Stimulated activated memory B cell treated with anti-CD40 and anti-IgM and Interleukin-4, amounts not matched to agents 10 μg/mL and 1 μg/mL and 100 μg/mL, for 72 hours (primary cell): ENCODE measurements around the gene CCDC146.

Source experiments
- ATAC-seq: fragments of 150-1000 bp; cut with Tn5 transposase; 2 replicates; pipeline ENCODE4 v1.10.0; 2021
- H3K27ac Mint-ChIP-seq: one replicate; pipeline ENCODE4 v1.8.0; 2022; ENCODE audit warnings: mild to moderate bottlenecking, mixed read lengths
- H3K27me3 Mint-ChIP-seq: one replicate; pipeline ENCODE4 v1.8.0; 2022; ENCODE audit warnings: mixed read lengths
- H3K36me3 Mint-ChIP-seq: one replicate; pipeline ENCODE4 v1.8.0; 2022; ENCODE audit warnings: mixed read lengths
- H3K4me1 Mint-ChIP-seq: one replicate; pipeline ENCODE4 v1.8.0; 2022; ENCODE audit warnings: mixed read lengths
- H3K4me3 Mint-ChIP-seq: one replicate; pipeline ENCODE4 v1.8.0; 2022; ENCODE audit warnings: mild to moderate bottlenecking, moderate library complexity, mixed read lengths
- H3K9me3 Mint-ChIP-seq: one replicate; pipeline ENCODE4 v1.8.0; 2022; ENCODE audit warnings: mixed read lengths

CCDC146 gene

GRCh38 chr7:77242554-77242953 is 120.1 kb downstream of the CCDC146 start:
- peaks cover 3% of the 10 kb centered on the region for H3K9me3 Mint-ChIP-seq
- no peak for ATAC-seq
- peak overlapping the region; percentile 5 for H3K27ac Mint-ChIP-seq
- no peak overlapping the region for H3K4me3 Mint-ChIP-seq
- H3K36me3 Mint-ChIP-seq, result peaks cover 10% of the 10 kb centered on the region
- no peaks in the 10 kb centered on the region for H3K27me3 Mint-ChIP-seq
- H3K4me1 Mint-ChIP-seq, result peaks cover 19% of the 10 kb centered on the region

GRCh38 chr7:77244222-77244934 is 122.0 kb downstream of the CCDC146 start:
- ATAC-seq, result no peak
- no peaks in the 10 kb centered on the region for H3K9me3 Mint-ChIP-seq
- peaks cover 5% of the 10 kb centered on the region for H3K36me3 Mint-ChIP-seq
- H3K27me3 Mint-ChIP-seq, result no peaks in the 10 kb centered on the region
- no peak overlapping the region for H3K27ac Mint-ChIP-seq
- H3K4me3 Mint-ChIP-seq, result no peak overlapping the region
- peaks cover 3% of the 10 kb centered on the region for H3K4me1 Mint-ChIP-seq

GRCh38 chr7:77245015-77245755 is 122.8 kb downstream of the CCDC146 start:
- H3K36me3 Mint-ChIP-seq, result peaks cover 5% of the 10 kb centered on the region
- no peaks in the 10 kb centered on the region for H3K4me1 Mint-ChIP-seq
- H3K9me3 Mint-ChIP-seq, result no peaks in the 10 kb centered on the region
- H3K27ac Mint-ChIP-seq, result no peak overlapping the region
- no peak overlapping the region for H3K4me3 Mint-ChIP-seq
- ATAC-seq, result no peak
- H3K27me3 Mint-ChIP-seq, result no peaks in the 10 kb centered on the region

GRCh38 chr7:77246026-77246640 is 123.7 kb downstream of the CCDC146 start:
- H3K36me3 Mint-ChIP-seq, result peaks cover 5% of the 10 kb centered on the region
- no peak for ATAC-seq
- H3K4me3 Mint-ChIP-seq, result no peak overlapping the region
- H3K9me3 Mint-ChIP-seq, result no peaks in the 10 kb centered on the region
- H3K4me1 Mint-ChIP-seq, result no peaks in the 10 kb centered on the region
- H3K27me3 Mint-ChIP-seq, result no peaks in the 10 kb centered on the region
- H3K27ac Mint-ChIP-seq, result peak overlapping the region; percentile 40

- Mint-ChIP-seq H3K27me3 (no peaks in the 10 kb centered on the region), H3K9me3 (no peaks in the 10 kb centered on the region), H3K36me3 (peaks cover under 1% of the 10 kb centered on the region), H3K4me3 (no peak overlapping the region), H3K27ac (no peak overlapping the region), H3K4me1 (no peaks in the 10 kb centered on the region)
- ATAC-seq, result peak; percentile 81
Observed at GRCh38 chr7:77247206-77247850, 124.9 kb downstream of the CCDC146 start.

- no peaks in the 10 kb centered on the region for H3K36me3 Mint-ChIP-seq
- no peak overlapping the region for H3K27ac Mint-ChIP-seq
- H3K4me1 Mint-ChIP-seq, result no peaks in the 10 kb centered on the region
- no peaks in the 10 kb centered on the region for H3K27me3 Mint-ChIP-seq
- no peak for ATAC-seq
- no peaks in the 10 kb centered on the region for H3K9me3 Mint-ChIP-seq
- H3K4me3 Mint-ChIP-seq, result no peak overlapping the region
Observed at GRCh38 chr7:77248154-77248553, 125.7 kb downstream of the CCDC146 start.

GRCh38 chr7:77252506-77252905 is 130.1 kb downstream of the CCDC146 start:
- Mint-ChIP-seq H3K36me3 (no peaks in the 10 kb centered on the region), H3K27me3 (no peaks in the 10 kb centered on the region), H3K4me1 (no peaks in the 10 kb centered on the region), H3K27ac (no peak overlapping the region), H3K4me3 (no peak overlapping the region), H3K9me3 (no peaks in the 10 kb centered on the region)
- no peak for ATAC-seq

- H3K27ac Mint-ChIP-seq, result no peak overlapping the region
- no peaks in the 10 kb centered on the region for H3K27me3 Mint-ChIP-seq
- ATAC-seq, result no peak
- H3K4me1 Mint-ChIP-seq, result no peaks in the 10 kb centered on the region
- no peaks in the 10 kb centered on the region for H3K36me3 Mint-ChIP-seq
- H3K4me3 Mint-ChIP-seq, result no peak overlapping the region
- H3K9me3 Mint-ChIP-seq, result no peaks in the 10 kb centered on the region
Observed at GRCh38 chr7:77253151-77253550, 130.7 kb downstream of the CCDC146 start.

GRCh38 chr7:77254429-77254828 is 132.0 kb downstream of the CCDC146 start:
- no peaks in the 10 kb centered on the region for H3K36me3 Mint-ChIP-seq

GRCh38 chr7:77254915-77255314 is 132.5 kb downstream of the CCDC146 start:
- no peaks in the 10 kb centered on the region for H3K27me3 Mint-ChIP-seq
- no peak for ATAC-seq
- no peak overlapping the region for H3K4me3 Mint-ChIP-seq
- H3K9me3 Mint-ChIP-seq, result no peaks in the 10 kb centered on the region
- no peak overlapping the region for H3K27ac Mint-ChIP-seq
- H3K36me3 Mint-ChIP-seq, result no peaks in the 10 kb centered on the region
- no peaks in the 10 kb centered on the region for H3K4me1 Mint-ChIP-seq

More at GRCh38 chr7:77254429-77254828, 132.0 kb downstream of the CCDC146 start:
- no peaks in the 10 kb centered on the region for H3K27me3 Mint-ChIP-seq
- no peaks in the 10 kb centered on the region for H3K9me3 Mint-ChIP-seq
- H3K4me3 Mint-ChIP-seq, result no peak overlapping the region
- no peak for ATAC-seq
- H3K4me1 Mint-ChIP-seq, result no peaks in the 10 kb centered on the region
- no peak overlapping the region for H3K27ac Mint-ChIP-seq

- no peak for ATAC-seq
- Mint-ChIP-seq H3K27me3 (no peaks in the 10 kb centered on the region), H3K36me3 (no peaks in the 10 kb centered on the region), H3K9me3 (no peaks in the 10 kb centered on the region), H3K4me3 (no peak overlapping the region), H3K4me1 (no peaks in the 10 kb centered on the region), H3K27ac (no peak overlapping the region)
Observed at GRCh38 chr7:77258014-77258413, 135.6 kb downstream of the CCDC146 start.

- no peaks in the 10 kb centered on the region for H3K9me3 Mint-ChIP-seq
Observed at GRCh38 chr7:77258593-77258992, 136.2 kb downstream of the CCDC146 start.

GRCh38 chr7:77262316-77262715 is 139.9 kb downstream of the CCDC146 start:
- Mint-ChIP-seq H3K27ac (no peak overlapping the region), H3K4me1 (peaks cover 11% of the 10 kb centered on the region), H3K27me3 (no peaks in the 10 kb centered on the region), H3K36me3 (no peaks in the 10 kb centered on the region), H3K4me3 (no peak overlapping the region), H3K9me3 (no peaks in the 10 kb centered on the region)
- ATAC-seq, result no peak

More at GRCh38 chr7:77258593-77258992, 136.2 kb downstream of the CCDC146 start:
- H3K4me1 Mint-ChIP-seq, result no peaks in the 10 kb centered on the region
- ATAC-seq, result no peak
- H3K36me3 Mint-ChIP-seq, result no peaks in the 10 kb centered on the region
- no peak overlapping the region for H3K27ac Mint-ChIP-seq
- H3K27me3 Mint-ChIP-seq, result no peaks in the 10 kb centered on the region
- no peak overlapping the region for H3K4me3 Mint-ChIP-seq

GRCh38 chr7:77265666-77266065 is 143.3 kb downstream of the CCDC146 start:
- peaks cover 42% of the 10 kb centered on the region for H3K4me1 Mint-ChIP-seq
- no peak overlapping the region for H3K4me3 Mint-ChIP-seq
- H3K27ac Mint-ChIP-seq, result no peak overlapping the region
- H3K27me3 Mint-ChIP-seq, result no peaks in the 10 kb centered on the region
- H3K9me3 Mint-ChIP-seq, result no peaks in the 10 kb centered on the region
- H3K36me3 Mint-ChIP-seq, result peaks cover 5% of the 10 kb centered on the region
- ATAC-seq, result no peak

GRCh38 chr7:77266291-77266794 is 143.9 kb downstream of the CCDC146 start:
- no peak overlapping the region for H3K4me3 Mint-ChIP-seq
- H3K9me3 Mint-ChIP-seq, result no peaks in the 10 kb centered on the region
- H3K36me3 Mint-ChIP-seq, result peaks cover 5% of the 10 kb centered on the region
- peaks cover 46% of the 10 kb centered on the region for H3K4me1 Mint-ChIP-seq
- H3K27ac Mint-ChIP-seq, result peak overlapping the region; percentile 85
- ATAC-seq, result peak; percentile 78
- no peaks in the 10 kb centered on the region for H3K27me3 Mint-ChIP-seq
